ENCODE results near the gene LDLRAD2. TPM values are rescaled to one million over a fixed set of nuclear protein-coding genes. Genes with fewer than 3 reads are reported as not detected.

Gene LDLRAD2
- total and polyA plus RNA-seq, 2 of the 8 experiments (the other 6 are each of a cell fraction or from before 2014, with no cell fraction given) = 0.48 to 0.74 TPM

DNA sequence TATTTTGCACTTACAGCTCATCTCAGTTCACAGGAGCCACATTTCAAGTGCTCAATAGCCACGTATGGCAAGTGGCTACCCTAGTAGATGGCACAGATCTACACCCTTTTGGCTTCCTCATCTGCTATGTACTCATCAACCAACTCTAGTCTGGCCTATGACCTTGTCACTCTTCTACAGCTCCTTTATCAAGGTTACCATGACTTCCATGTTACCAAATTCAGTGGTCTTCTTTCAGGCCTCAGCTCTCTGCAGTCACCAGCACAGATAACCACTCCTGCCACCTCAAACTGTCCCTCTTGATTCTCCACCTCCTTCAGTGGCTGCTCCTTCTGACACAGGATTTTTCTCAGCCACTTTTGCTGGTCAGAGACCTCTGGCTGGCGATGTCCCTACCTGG lies 17.4 kb upstream of the LDLRAD2 start:
- no peak overlapping the region for H3K4ac ChIP-seq (replicated peaks; ENCODE audit: insufficient read length, low read depth, low read length)
- H3K9ac ChIP-seq (replicated peaks in 1 of 4; ENCODE audit: extremely low read depth in 1 of 4, low read depth in 3 of 4, low read length in 3 of 4) = no peak overlapping the region
- no peak overlapping the region for H3K23ac ChIP-seq (ENCODE audit: insufficient read length)
- TF ChIP-seq SP2 (IDR thresholded peaks at IDR 0.05; ENCODE audit: low read length) (no peak), CBX5 (IDR thresholded peaks at IDR 0.05; ENCODE audit: low read depth, low read length) (no peak)
- H4K20me1 ChIP-seq (replicated peaks in 1 of 2; ENCODE audit: control insufficient read depth in 1 of 2, insufficient read depth in 2 of 2, low read length in 2 of 2) = no peaks in the 10 kb centered on the region
- no peak overlapping the region for H2BK120ac ChIP-seq (replicated peaks; ENCODE audit: low read depth, low read length)
- 86% methylated on average over 2 of the region's 2 CpGs; no CpG with 5 or more reads in 1 of the 2 experiments for WGBS, 2 experiments (ENCODE audit: extremely low coverage in 1 of 2, insufficient coverage in 1 of 2, insufficient read length in 1 of 2, insufficient replicate concordance in 2 of 2, low coverage in 1 of 2, low lambda C conversion rate in 2 of 2, missing lambda C conversion rate in 1 of 2)
- no peak overlapping the region for H3K27ac ChIP-seq (ENCODE audit: low read depth, low read length)
- H2AFZ ChIP-seq (ENCODE audit: low read length) = no peak overlapping the region
- H3K79me1 ChIP-seq (ENCODE audit: low read depth, low read length) = no peaks in the 10 kb centered on the region
- ChIA-PET CTCF (ENCODE audit: partially characterized antibody) (interaction anchor here (0.7 to 1.0 kb wide), 4 partner anchors 10 to 574 kb away, joined by 3 to 5 read pairs (median 3); no protein-coding TSS in a partner anchor), POLR2A (ENCODE audit: partially characterized antibody) (interaction anchor here (0.6 to 1.0 kb wide), 3 partner anchors 11 to 139 kb away, joined by 3 to 6 read pairs (median 5); no protein-coding TSS in a partner anchor)
- no peak overlapping the region for H2BK5ac ChIP-seq (ENCODE audit: low read depth, low read length)
- H4K91ac ChIP-seq (replicated peaks; ENCODE audit: insufficient read length, low read length) = no peak overlapping the region
- H3K4me2 ChIP-seq (ENCODE audit: insufficient read depth in 1 of 2, low read depth in 2 of 2, low read length in 2 of 2) = no peak overlapping the region
- H2BK20ac ChIP-seq (ENCODE audit: low read length) = no peak overlapping the region; the same call in 1 of the 2 replicates
- H3K14ac ChIP-seq (ENCODE audit: insufficient read length) = no peak overlapping the region
- H3K27me3 ChIP-seq (replicated peaks in 1 of 4; ENCODE audit: control insufficient read depth in 3 of 4, extremely low read depth in 1 of 4, insufficient read depth in 3 of 4, low read length in 3 of 4) = no peaks in the 10 kb centered on the region
- peaks cover 0 to 2% (median 0%) of the 10 kb centered on the region in 4 experiments; a peak in 1 of 7 replicates for H3K4me1 ChIP-seq (replicated peaks in 1 of 4; ENCODE audit: control insufficient read depth in 3 of 4, insufficient read depth in 4 of 4, low read length in 3 of 4)
- no peak overlapping the region for H3K56ac ChIP-seq (replicated peaks; ENCODE audit: insufficient read length, low read depth, low read length)
- H3K9me3 ChIP-seq (ENCODE audit: insufficient read depth in 2 of 2, low read depth in 1 of 2, low read length in 1 of 2) = no peaks in the 10 kb centered on the region
- DNase-seq (ENCODE audit: low read depth in 1 of 2, low spot score in 2 of 2) (no peak), FAIRE-seq (no peak)
- H2BK12ac ChIP-seq (ENCODE audit: low read depth, low read length) = no peak overlapping the region
- H3K18ac ChIP-seq (ENCODE audit: extremely low read depth, low read length) = no peak overlapping the region
- no peaks in the 10 kb centered on the region for H3K36me3 ChIP-seq (ENCODE audit: control insufficient read depth in 2 of 4, insufficient read depth in 4 of 4, low read length in 3 of 4)
- H4K5ac ChIP-seq (ENCODE audit: insufficient read length, low read depth, low read length) = no peak overlapping the region
- H4K8ac ChIP-seq (ENCODE audit: extremely low read depth, insufficient read depth, low read length) = no peak overlapping the region
- 0 out of 2 replicates have a peak overlapping the region, but pooled peaks have one; percentile 55 for H2BK15ac ChIP-seq (ENCODE audit: low read length)
- no peak overlapping the region for H2AK5ac ChIP-seq (ENCODE audit: low read depth, low read length)
- no peak overlapping the region for H3K4me3 ChIP-seq (ENCODE audit: extremely low read depth in 1 of 4, insufficient read depth in 2 of 4, low read depth in 3 of 4, low read length in 4 of 4)
- no peaks in the 10 kb centered on the region for H3K23me2 ChIP-seq (ENCODE audit: low read depth, low read length)
- no peaks in the 10 kb centered on the region for H3K79me2 ChIP-seq (ENCODE audit: control insufficient read depth in 1 of 2, insufficient read depth in 2 of 2, low read length in 2 of 2)

All from H1 (cell line).